Liver (tissue), 9 donors: ENCODE data around the gene TMEM26. TPM values are rescaled to one million over a fixed set of nuclear protein-coding genes. Genes with fewer than 3 reads are reported as not detected.

Experiments
- DNase-seq: peaks from one replicate; pipeline ENCODE4 v3.0.0-alpha.2; 2017; ENCODE audit warnings: low spot score
- H3K27ac ChIP-seq, 2 donors: one replicate each; pipeline ENCODE4 v1.7.0; 2013; ENCODE audit warnings: inconsistent platforms in 2 of 2, low read length in 2 of 2, control low read depth in 1 of 2, low read depth in 1 of 2, mild to moderate bottlenecking in 1 of 2
- H3K27me3 ChIP-seq, 4 donors: one replicate each; pipeline versions ENCODE4 v1.6.1 to v1.7.0; 2013; ENCODE audit warnings: low read length in 3 of 4, inconsistent platforms in 1 of 4, mild to moderate bottlenecking in 1 of 4, moderate library complexity in 1 of 4; ENCODE audit not compliant: control insufficient read depth in 4 of 4, insufficient read depth in 4 of 4
- H3K36me3 ChIP-seq, 4 donors: one replicate each; pipeline versions ENCODE4 v1.6.1 to v1.7.0; 2013; ENCODE audit warnings: low read length in 3 of 4, mild to moderate bottlenecking in 3 of 4, low read depth in 1 of 4, moderate library complexity in 1 of 4; ENCODE audit not compliant: control insufficient read depth in 4 of 4, insufficient read depth in 3 of 4
- H3K4me1 ChIP-seq, 4 donors: one replicate each; pipeline versions ENCODE4 v1.6.1 to v1.7.0; 2013; ENCODE audit warnings: low read length in 3 of 4, mild to moderate bottlenecking in 3 of 4, moderate library complexity in 1 of 4; ENCODE audit not compliant: control insufficient read depth in 4 of 4, insufficient read depth in 4 of 4
- H3K4me3 ChIP-seq, 3 donors: one replicate each; pipeline versions ENCODE4 v1.6.1 to v1.7.0; 2013; ENCODE audit warnings: low read length in 3 of 3, control low read depth in 1 of 3, low read depth in 1 of 3, mild to moderate bottlenecking in 1 of 3
- H3K9ac ChIP-seq, 2 donors: one replicate each; pipeline ENCODE4 v1.7.0; 2013; ENCODE audit warnings: low read length in 2 of 2, mild to moderate bottlenecking in 2 of 2, moderate library complexity in 2 of 2, control low read depth in 1 of 2, low read depth in 1 of 2
- H3K9me3 ChIP-seq, 4 donors: one replicate each; pipeline versions ENCODE4 v1.6.1 to v1.7.0; 2013; ENCODE audit warnings: low read length in 3 of 4; ENCODE audit not compliant: control insufficient read depth in 4 of 4
- EGR1 ChIP-seq, 2 donors: IDR thresholded peaks; 2 replicates each; pipeline ENCODE4 v1.6.1; 2016 to 2018; ENCODE audit warnings: antibody characterized with exemption in 2 of 2, low read depth in 2 of 2
- FOXA1 ChIP-seq: IDR thresholded peaks from 2 replicates; pipeline ENCODE4 v1.6.1; 2016; ENCODE audit warnings: antibody characterized with exemption
- FOXA2 ChIP-seq: IDR thresholded peaks from 2 replicates; pipeline ENCODE4 v1.6.1; 2016; ENCODE audit warnings: antibody characterized with exemption
- GABPA ChIP-seq, 2 donors: IDR thresholded peaks in 1 of 2; conservative IDR thresholded peaks in 1 of 2; 2 replicates each; pipeline ENCODE4 v1.6.1; 2016; ENCODE audit warnings: antibody characterized with exemption in 2 of 2, mild to moderate bottlenecking in 1 of 2, moderate library complexity in 1 of 2
- HNF4A ChIP-seq, 2 donors: conservative IDR thresholded peaks; 2 replicates each; pipeline ENCODE4 v1.6.1; 2016; ENCODE audit warnings: antibody characterized with exemption in 2 of 2, mild to moderate bottlenecking in 2 of 2
- HNF4G ChIP-seq: IDR thresholded peaks from 2 replicates; pipeline ENCODE4 v1.6.1; 2016; ENCODE audit warnings: antibody characterized with exemption
- JUND ChIP-seq, 2 donors: IDR thresholded peaks; 2 replicates each; pipeline ENCODE4 v1.6.1; 2016; ENCODE audit warnings: antibody characterized with exemption in 2 of 2
- NR2F2 ChIP-seq: IDR thresholded peaks from 2 replicates; pipeline ENCODE4 v1.6.1; 2016; ENCODE audit warnings: antibody characterized with exemption
- RAD21 ChIP-seq, 2 donors: IDR thresholded peaks; 2 replicates each; pipeline ENCODE4 v1.6.1; 2016; ENCODE audit warnings: antibody characterized with exemption in 2 of 2, mild to moderate bottlenecking in 2 of 2
- RXRA ChIP-seq, 2 donors: IDR thresholded peaks; 2 replicates each; pipeline ENCODE4 v1.6.1; 2017 to 2018; ENCODE audit warnings: antibody characterized with exemption in 2 of 2, mild to moderate bottlenecking in 1 of 2
- SP1 ChIP-seq: IDR thresholded peaks from 2 replicates; pipeline ENCODE4 v1.6.1; 2018; ENCODE audit warnings: antibody characterized with exemption, mild to moderate bottlenecking
- TAF1 ChIP-seq: conservative IDR thresholded peaks from 2 replicates; pipeline ENCODE4 v1.6.1; 2016; ENCODE audit warnings: antibody characterized with exemption, mild to moderate bottlenecking
- YY1 ChIP-seq: IDR thresholded peaks from 2 replicates; pipeline ENCODE4 v1.6.1; 2016; ENCODE audit warnings: antibody characterized with exemption, mild to moderate bottlenecking
- WGBS: extraction: QIAGEN DNeasy Blood & Tissue Kit; methylation state at CpG from one replicate; pipeline ENCODE4 v1.1.7; 2013; 5-methylcytosine and 5-hydroxymethylcytosine counted together
- polyA plus RNA-seq, 2 donors: library from polyadenylated mRNA; stranded (reverse) in 1 of 2; unstranded in 1 of 2; fragments of 200-250 nt in 1 of 2; fragments of >200 nt in 1 of 2; fragmentation: Nextera tagmentation in 1 of 2; extraction: Ambion mirVana in 1 of 2; gene quantifications; one replicate each; pipeline versions ENCODE4 v1.2.1 to v1.2.3, GENCODE V29; 2013 to 2015
- total RNA-seq, 2 donors: library from RNA; depleted of rRNA; stranded (reverse); fragments of >200 nt; gene quantifications; one replicate each; pipeline ENCODE4 v1.2.3, GENCODE V29; 2014
- TF ChIP-seq, protein P1 (sequence below): fragments of 150-350 bp; IDR thresholded peaks from 2 replicates; pipeline ENCODE4 v1.5.1; 2017; ENCODE audit warnings: improper control_type of control experiment, low read depth, low read length; ENCODE audit not compliant: missing input control
- TF ChIP-seq, protein P2 (sequence below): IDR thresholded peaks from 2 replicates; pipeline ENCODE4 v1.6.1; 2016; ENCODE audit warnings: antibody characterized with exemption
- TF ChIP-seq, protein P3 (sequence below): IDR thresholded peaks from 2 replicates; pipeline ENCODE4 v1.6.1; 2016; ENCODE audit warnings: antibody characterized with exemption
- TF ChIP-seq, protein P4 (sequence below): IDR thresholded peaks from 2 replicates; pipeline ENCODE4 v1.6.1; 2016; ENCODE audit warnings: antibody characterized with exemption
- TF ChIP-seq, protein P5 (sequence below): IDR thresholded peaks from 2 replicates; pipeline ENCODE4 v1.6.1; 2016; ENCODE audit warnings: antibody characterized with exemption, mild to moderate bottlenecking
- donor health status: healthy.
- donor health status: healthy.
- donor health status: healthy.
- donor health status: healthy.
- donor health status: healthy.

Gene TMEM26
- total and polyA plus RNA-seq, 4 donors, result 0.31 to 5.5 (median 1.2) TPM

DNA sequence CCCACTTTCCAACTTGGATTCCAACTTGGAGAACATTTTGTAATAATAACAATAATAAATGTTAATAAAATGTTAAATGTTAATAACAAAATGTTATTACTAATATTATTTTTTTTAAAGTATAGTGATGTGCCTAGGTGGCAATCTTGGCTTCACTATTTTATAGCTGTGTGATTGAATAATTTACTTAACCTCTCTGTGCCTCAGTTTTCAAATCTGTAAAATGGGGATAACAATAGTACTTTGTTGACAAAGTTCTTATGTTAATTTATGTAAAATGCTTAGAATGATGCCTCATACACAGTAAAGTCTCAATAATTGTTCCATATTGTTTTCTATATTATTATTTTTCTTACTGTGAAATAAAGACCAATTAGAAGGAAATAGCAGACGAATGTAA is 23.3 kb upstream of the TMEM26 start:
- no peak for TF ChIP-seq TAF1
- TF ChIP-seq GABPA (IDR thresholded peaks at IDR 0.05 in 1 of 2, conservative IDR thresholded peaks at IDR 0.05 in 1 of 2), result no peak
- TF ChIP-seq RXRA (IDR thresholded peaks at IDR 0.05), result no peak
- TF ChIP-seq, protein P1, sequence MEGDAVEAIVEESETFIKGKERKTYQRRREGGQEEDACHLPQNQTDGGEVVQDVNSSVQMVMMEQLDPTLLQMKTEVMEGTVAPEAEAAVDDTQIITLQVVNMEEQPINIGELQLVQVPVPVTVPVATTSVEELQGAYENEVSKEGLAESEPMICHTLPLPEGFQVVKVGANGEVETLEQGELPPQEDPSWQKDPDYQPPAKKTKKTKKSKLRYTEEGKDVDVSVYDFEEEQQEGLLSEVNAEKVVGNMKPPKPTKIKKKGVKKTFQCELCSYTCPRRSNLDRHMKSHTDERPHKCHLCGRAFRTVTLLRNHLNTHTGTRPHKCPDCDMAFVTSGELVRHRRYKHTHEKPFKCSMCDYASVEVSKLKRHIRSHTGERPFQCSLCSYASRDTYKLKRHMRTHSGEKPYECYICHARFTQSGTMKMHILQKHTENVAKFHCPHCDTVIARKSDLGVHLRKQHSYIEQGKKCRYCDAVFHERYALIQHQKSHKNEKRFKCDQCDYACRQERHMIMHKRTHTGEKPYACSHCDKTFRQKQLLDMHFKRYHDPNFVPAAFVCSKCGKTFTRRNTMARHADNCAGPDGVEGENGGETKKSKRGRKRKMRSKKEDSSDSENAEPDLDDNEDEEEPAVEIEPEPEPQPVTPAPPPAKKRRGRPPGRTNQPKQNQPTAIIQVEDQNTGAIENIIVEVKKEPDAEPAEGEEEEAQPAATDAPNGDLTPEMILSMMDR, result no peak
- TF ChIP-seq, protein P2, sequence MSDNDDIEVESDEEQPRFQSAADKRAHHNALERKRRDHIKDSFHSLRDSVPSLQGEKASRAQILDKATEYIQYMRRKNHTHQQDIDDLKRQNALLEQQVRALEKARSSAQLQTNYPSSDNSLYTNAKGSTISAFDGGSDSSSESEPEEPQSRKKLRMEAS, result no peak
- TF ChIP-seq, protein P3, sequence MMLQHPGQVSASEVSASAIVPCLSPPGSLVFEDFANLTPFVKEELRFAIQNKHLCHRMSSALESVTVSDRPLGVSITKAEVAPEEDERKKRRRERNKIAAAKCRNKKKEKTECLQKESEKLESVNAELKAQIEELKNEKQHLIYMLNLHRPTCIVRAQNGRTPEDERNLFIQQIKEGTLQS, result no peak
- TF ChIP-seq HNF4A (conservative IDR thresholded peaks at IDR 0.05), result no peak
- no peak for TF ChIP-seq EGR1 (IDR thresholded peaks at IDR 0.05; ENCODE audit: low read depth in 2 of 2)
- no peak for TF ChIP-seq FOXA2
- no peak for TF ChIP-seq RAD21 (IDR thresholded peaks at IDR 0.05)
- TF ChIP-seq JUND (IDR thresholded peaks at IDR 0.05), result no peak
- no peak for TF ChIP-seq HNF4G
- TF ChIP-seq SP1, result no peak
- no peak for TF ChIP-seq FOXA1
- Histone ChIP-seq H3K27me3 (no peaks in the 10 kb centered on the region), H3K36me3 (no peaks in the 10 kb centered on the region), H3K4me1 (no peaks in the 10 kb centered on the region), H3K27ac (no peak overlapping the region), H3K9ac (no peak overlapping the region), H3K4me3 (no peak overlapping the region), H3K9me3 (peaks cover 0 to 2% (median 0%) of the 10 kb centered on the region in 4 donors)
- WGBS, result 71% methylated on average over 1 of the region's 1 CpG
- no peak for DNase-seq

DNA sequence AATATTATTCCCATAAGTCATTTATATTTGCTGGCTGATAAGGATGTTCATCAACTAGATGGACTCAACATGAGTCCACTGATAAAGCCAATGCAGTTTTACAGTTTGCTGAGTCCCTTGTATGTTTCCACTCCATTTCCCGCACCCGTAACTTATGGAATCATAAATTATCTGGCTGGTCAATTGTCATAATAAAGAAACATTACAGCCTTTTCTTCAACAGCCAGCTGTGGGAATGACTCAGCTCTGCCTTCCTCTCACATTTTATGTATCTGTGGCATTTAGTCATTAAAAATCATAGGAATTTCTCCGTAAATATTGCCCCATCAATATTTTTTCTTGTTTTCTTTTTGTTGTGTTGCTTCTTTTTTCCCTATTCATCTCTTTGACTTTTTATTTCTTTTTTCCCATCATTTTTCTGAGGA is 22.3 kb upstream of the TMEM26 start:
- DNase-seq, result no peak
- WGBS, result 73% methylated on average over 3 of the region's 3 CpGs
- Histone ChIP-seq H3K9me3 (peaks cover 0 to 2% (median 0%) of the 10 kb centered on the region in 4 donors), H3K4me1 (no peaks in the 10 kb centered on the region), H3K9ac (no peak overlapping the region), H3K36me3 (no peaks in the 10 kb centered on the region), H3K4me3 (no peak overlapping the region), H3K27ac (no peak overlapping the region), H3K27me3 (no peaks in the 10 kb centered on the region)
- TF ChIP-seq RXRA (IDR thresholded peaks at IDR 0.05) (no peak), FOXA2 (no peak), FOXA1 (no peak), GABPA (IDR thresholded peaks at IDR 0.05 in 1 of 2, conservative IDR thresholded peaks at IDR 0.05 in 1 of 2) (no peak), TAF1 (no peak), RAD21 (IDR thresholded peaks at IDR 0.05) (no peak), EGR1 (IDR thresholded peaks at IDR 0.05; ENCODE audit: low read depth in 2 of 2) (no peak), NR2F2 (no peak), HNF4G (no peak), YY1 (no peak)
- TF ChIP-seq, protein P4, sequence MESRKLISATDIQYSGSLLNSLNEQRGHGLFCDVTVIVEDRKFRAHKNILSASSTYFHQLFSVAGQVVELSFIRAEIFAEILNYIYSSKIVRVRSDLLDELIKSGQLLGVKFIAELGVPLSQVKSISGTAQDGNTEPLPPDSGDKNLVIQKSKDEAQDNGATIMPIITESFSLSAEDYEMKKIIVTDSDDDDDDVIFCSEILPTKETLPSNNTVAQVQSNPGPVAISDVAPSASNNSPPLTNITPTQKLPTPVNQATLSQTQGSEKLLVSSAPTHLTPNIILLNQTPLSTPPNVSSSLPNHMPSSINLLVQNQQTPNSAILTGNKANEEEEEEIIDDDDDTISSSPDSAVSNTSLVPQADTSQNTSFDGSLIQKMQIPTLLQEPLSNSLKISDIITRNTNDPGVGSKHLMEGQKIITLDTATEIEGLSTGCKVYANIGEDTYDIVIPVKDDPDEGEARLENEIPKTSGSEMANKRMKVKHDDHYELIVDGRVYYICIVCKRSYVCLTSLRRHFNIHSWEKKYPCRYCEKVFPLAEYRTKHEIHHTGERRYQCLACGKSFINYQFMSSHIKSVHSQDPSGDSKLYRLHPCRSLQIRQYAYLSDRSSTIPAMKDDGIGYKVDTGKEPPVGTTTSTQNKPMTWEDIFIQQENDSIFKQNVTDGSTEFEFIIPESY, result no peak
- TF ChIP-seq, protein P5, sequence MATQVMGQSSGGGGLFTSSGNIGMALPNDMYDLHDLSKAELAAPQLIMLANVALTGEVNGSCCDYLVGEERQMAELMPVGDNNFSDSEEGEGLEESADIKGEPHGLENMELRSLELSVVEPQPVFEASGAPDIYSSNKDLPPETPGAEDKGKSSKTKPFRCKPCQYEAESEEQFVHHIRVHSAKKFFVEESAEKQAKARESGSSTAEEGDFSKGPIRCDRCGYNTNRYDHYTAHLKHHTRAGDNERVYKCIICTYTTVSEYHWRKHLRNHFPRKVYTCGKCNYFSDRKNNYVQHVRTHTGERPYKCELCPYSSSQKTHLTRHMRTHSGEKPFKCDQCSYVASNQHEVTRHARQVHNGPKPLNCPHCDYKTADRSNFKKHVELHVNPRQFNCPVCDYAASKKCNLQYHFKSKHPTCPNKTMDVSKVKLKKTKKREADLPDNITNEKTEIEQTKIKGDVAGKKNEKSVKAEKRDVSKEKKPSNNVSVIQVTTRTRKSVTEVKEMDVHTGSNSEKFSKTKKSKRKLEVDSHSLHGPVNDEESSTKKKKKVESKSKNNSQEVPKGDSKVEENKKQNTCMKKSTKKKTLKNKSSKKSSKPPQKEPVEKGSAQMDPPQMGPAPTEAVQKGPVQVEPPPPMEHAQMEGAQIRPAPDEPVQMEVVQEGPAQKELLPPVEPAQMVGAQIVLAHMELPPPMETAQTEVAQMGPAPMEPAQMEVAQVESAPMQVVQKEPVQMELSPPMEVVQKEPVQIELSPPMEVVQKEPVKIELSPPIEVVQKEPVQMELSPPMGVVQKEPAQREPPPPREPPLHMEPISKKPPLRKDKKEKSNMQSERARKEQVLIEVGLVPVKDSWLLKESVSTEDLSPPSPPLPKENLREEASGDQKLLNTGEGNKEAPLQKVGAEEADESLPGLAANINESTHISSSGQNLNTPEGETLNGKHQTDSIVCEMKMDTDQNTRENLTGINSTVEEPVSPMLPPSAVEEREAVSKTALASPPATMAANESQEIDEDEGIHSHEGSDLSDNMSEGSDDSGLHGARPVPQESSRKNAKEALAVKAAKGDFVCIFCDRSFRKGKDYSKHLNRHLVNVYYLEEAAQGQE, result no peak
- TF ChIP-seq, protein P3, result no peak
- TF ChIP-seq, protein P2, result no peak
